Muscle layer of colon (tissue), 2 donors: ENCODE results near the gene ZSWIM5.
"Not testable (repeated sequence)": the region's sequence is repeated elsewhere in the genome, so short reads cannot be mapped to it uniquely, and the experiment has no call there.

ENCODE experiments used
- H3K27ac ChIP-seq: one replicate; pipeline ENCODE4 v1.7.0; 2013; ENCODE audit warnings: low read depth, mild to moderate bottlenecking, low read length, moderate library complexity
- H3K27me3 ChIP-seq, 2 donors: one replicate each; pipeline ENCODE4 v1.7.0; 2013; ENCODE audit warnings: low read length in 2 of 2, mild to moderate bottlenecking in 2 of 2; ENCODE audit not compliant: insufficient read depth in 2 of 2, control insufficient read depth in 1 of 2
- H3K36me3 ChIP-seq: one replicate; pipeline ENCODE4 v1.7.0; 2013; ENCODE audit warnings: mild to moderate bottlenecking, low read length; ENCODE audit not compliant: insufficient read depth
- H3K4me1 ChIP-seq: one replicate; pipeline ENCODE4 v1.7.0; 2013; ENCODE audit warnings: mild to moderate bottlenecking, low read length; ENCODE audit not compliant: insufficient read depth
- H3K4me3 ChIP-seq, 2 donors: one replicate each; pipeline ENCODE4 v1.7.0; 2013; ENCODE audit warnings: low read length in 2 of 2, low read depth in 1 of 2, mild to moderate bottlenecking in 1 of 2, moderate library complexity in 1 of 2
- H3K9ac ChIP-seq: one replicate; pipeline ENCODE4 v1.7.0; 2013; ENCODE audit warnings: low read length
- H3K9me3 ChIP-seq: one replicate; pipeline ENCODE4 v1.7.0; 2013; ENCODE audit warnings: mild to moderate bottlenecking, low read length
- donor health status: abdominal sarcoma.
- donor health status: Adenocarcinoma of cecum.

ZSWIM5 gene

GRCh38 chr1:44988531-44989156 lies 217.8 kb downstream of the ZSWIM5 start:
- Histone ChIP-seq H3K9ac (no peak overlapping the region), H3K27ac (no peak overlapping the region), H3K9me3 (no peaks in the 10 kb centered on the region), H3K4me3 (no peak overlapping the region), H3K4me1 (peaks cover 12% of the 10 kb centered on the region), H3K36me3 (no peaks in the 10 kb centered on the region), H3K27me3 (no peaks in the 10 kb centered on the region)

DNA sequence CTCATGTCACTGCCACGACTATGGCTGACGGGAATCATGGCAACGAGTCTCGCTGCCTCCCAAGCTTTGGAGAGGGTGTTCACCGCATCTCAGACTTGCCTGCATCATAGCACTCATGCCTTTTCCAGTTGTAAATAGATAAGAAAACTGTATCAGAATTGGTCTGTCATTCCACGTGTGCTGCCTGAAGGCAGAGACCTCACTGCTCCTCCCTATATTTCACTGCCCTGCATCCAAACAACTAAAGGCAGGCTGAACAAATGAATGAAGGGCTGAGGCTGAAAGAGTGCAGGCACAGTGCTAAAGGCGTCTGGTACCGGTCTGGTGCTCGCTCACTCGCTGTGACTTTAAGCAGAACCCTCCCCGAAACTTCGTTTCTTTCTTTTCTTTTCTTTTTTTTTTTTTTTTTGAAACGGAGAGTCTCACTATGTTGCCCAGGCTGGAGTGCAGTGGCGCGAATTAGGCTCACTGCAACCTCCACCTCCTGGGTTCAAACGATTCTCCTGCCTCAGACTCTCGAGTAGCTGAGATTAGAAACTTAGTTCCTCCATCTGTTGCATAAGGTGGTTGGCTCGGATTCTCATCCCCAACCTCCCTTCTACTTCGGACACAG lies 220.6 kb downstream of the ZSWIM5 start:
- peak overlapping the region; percentile 5 for H3K9ac ChIP-seq
- H3K4me1 ChIP-seq, result peaks cover 12% of the 10 kb centered on the region
- no peaks in the 10 kb centered on the region for H3K36me3 ChIP-seq
- no peaks in the 10 kb centered on the region for H3K9me3 ChIP-seq
- H3K4me3 ChIP-seq, result peak overlapping the region; percentile 80 to 86
- peak overlapping the region; percentile 68 for H3K27ac ChIP-seq
- H3K27me3 ChIP-seq, result no peaks in the 10 kb centered on the region

- H3K27me3 ChIP-seq, H3K27ac ChIP-seq, H3K9ac ChIP-seq, H3K4me3 ChIP-seq, H3K9me3 ChIP-seq, H3K4me1 ChIP-seq: not testable (repeated sequence)
- peaks cover 32% of the 10 kb centered on the region for H3K36me3 ChIP-seq
These were observed 229.0 kb downstream of the ZSWIM5 start for GRCh38 chr1:44977372-44977771.

- H3K27ac ChIP-seq, result no peak overlapping the region
- no peak overlapping the region for H3K9ac ChIP-seq
- H3K27me3 ChIP-seq, result no peaks in the 10 kb centered on the region
- H3K36me3 ChIP-seq, result peaks cover 32% of the 10 kb centered on the region
- H3K9me3 ChIP-seq, result no peaks in the 10 kb centered on the region
- no peak overlapping the region for H3K4me3 ChIP-seq
- H3K4me1 ChIP-seq, result no peaks in the 10 kb centered on the region
These were observed 230.2 kb downstream of the ZSWIM5 start for GRCh38 chr1:44976252-44976651.

- Histone ChIP-seq H3K4me1 (no peaks in the 10 kb centered on the region), H3K36me3 (peaks cover 38% of the 10 kb centered on the region), H3K4me3 (no peak overlapping the region), H3K27ac (no peak overlapping the region), H3K9me3 (no peaks in the 10 kb centered on the region), H3K9ac (no peak overlapping the region), H3K27me3 (no peaks in the 10 kb centered on the region)
These were observed 232.8 kb downstream of the ZSWIM5 start for GRCh38 chr1:44973645-44974044.

- Histone ChIP-seq H3K27me3 (no peaks in the 10 kb centered on the region), H3K27ac (no peak overlapping the region), H3K4me1 (no peaks in the 10 kb centered on the region), H3K9ac (no peak overlapping the region), H3K9me3 (no peaks in the 10 kb centered on the region), H3K4me3 (no peak overlapping the region), H3K36me3 (peaks cover 11% of the 10 kb centered on the region)
These were observed 236.1 kb downstream of the ZSWIM5 start for GRCh38 chr1:44970317-44970716.
